HAP-1 (cell line): ENCODE data around the gene SCUBE2.
A peak's percentile ranks its signal among the peaks of the same experiment; 100 is the strongest.
"Not testable (repeated sequence)": the region's sequence is repeated elsewhere in the genome, so short reads cannot be mapped to it uniquely, and the experiment has no call there.

ENCODE experiments used
- DNase-seq, 2 experiments: peaks; one replicate each; pipeline ENCODE4 v3.0.0-alpha.2; 2016 to 2020; ENCODE audit warnings: low spot score in 2 of 2
- H3K27me3 ChIP-seq: fragments of 250-450 bp; sonication (Bioruptor Pico); 2 replicates; pipeline ENCODE4 v1.5.1; 2020; ENCODE audit warnings: low read depth, mild to moderate bottlenecking, moderate library complexity
- H3K36me3 ChIP-seq: fragments of 250-450 bp; sonication (Bioruptor Pico); replicated peaks from 2 replicates; pipeline ENCODE4 v1.5.1; 2020; ENCODE audit warnings: mild to moderate bottlenecking
- H3K4me1 ChIP-seq: fragments of 250-450 bp; sonication (Bioruptor Pico); 2 replicates; pipeline ENCODE4 v1.5.1; 2020; ENCODE audit warnings: mild to moderate bottlenecking
- H3K4me3 ChIP-seq: fragments of 250-450 bp; sonication (Bioruptor Pico); 2 replicates; pipeline ENCODE4 v1.5.1; 2020; ENCODE audit warnings: mild to moderate bottlenecking, moderate library complexity
- H3K9me3 ChIP-seq: fragments of 250-450 bp; sonication (Bioruptor Pico); 2 replicates; pipeline ENCODE4 v1.5.1; 2020; ENCODE audit warnings: mild to moderate bottlenecking, moderate library complexity
- in situ Hi-C: fragments of 300-500 bp; cut with MboI; formaldehyde crosslinking; loops from 3 replicates; pipeline ENCODE4 v1.14.3; 2020; ENCODE audit warnings: low sequenced_read_pairs, inconsistent platforms, mixed read lengths

Gene SCUBE2

GRCh38 chr11:9015677-9016076 lies 75.7 kb downstream of the SCUBE2 start:
- no peaks in the 10 kb centered on the region for H3K27me3 ChIP-seq
- DNase-seq = peak; percentile 75 to 79
- in situ Hi-C loops = loop anchor here (5.0 kb wide), 1 partner anchor 122 kb away; no protein-coding TSS in a partner anchor
- H3K4me3 ChIP-seq = no peak overlapping the region
- H3K36me3 ChIP-seq = no peaks in the 10 kb centered on the region
- peaks cover 1% of the 10 kb centered on the region; the same call in 1 of the 2 replicates for H3K9me3 ChIP-seq
- H3K4me1 ChIP-seq = 0 out of 2 replicates have a peak, but pooled peaks cover 3% of the 10 kb centered on the region

- Histone ChIP-seq H3K9me3 (peaks cover 3% of the 10 kb centered on the region; the same call in 1 of the 2 replicates), H3K4me1 (0 out of 2 replicates have a peak, but pooled peaks cover 3% of the 10 kb centered on the region), H3K36me3 (no peaks in the 10 kb centered on the region), H3K27me3 (no peaks in the 10 kb centered on the region), H3K4me3 (no peak overlapping the region)
- in situ Hi-C loops = loop anchor here (5.0 kb wide), 1 partner anchor 122 kb away; no protein-coding TSS in a partner anchor
- DNase-seq = no peak
These were observed 76.6 kb downstream of the SCUBE2 start for GRCh38 chr11:9014826-9015225.

GRCh38 chr11:9013373-9013772 lies 78.0 kb downstream of the SCUBE2 start:
- in situ Hi-C loops = no loop called here

GRCh38 chr11:9009538-9009937 lies 81.9 kb downstream of the SCUBE2 start:
- DNase-seq, H3K4me1 ChIP-seq, H3K36me3 ChIP-seq, H3K4me3 ChIP-seq, H3K27me3 ChIP-seq, in situ Hi-C loops, H3K9me3 ChIP-seq: not testable (repeated sequence)

More at GRCh38 chr11:9013373-9013772, 78.0 kb downstream of the SCUBE2 start:
- no peak overlapping the region for H3K4me3 ChIP-seq
- no peaks in the 10 kb centered on the region for H3K36me3 ChIP-seq
- peaks cover 3% of the 10 kb centered on the region; the same call in 1 of the 2 replicates for H3K9me3 ChIP-seq
- no peaks in the 10 kb centered on the region for H3K4me1 ChIP-seq
- no peaks in the 10 kb centered on the region for H3K27me3 ChIP-seq
- no peak for DNase-seq

- Histone ChIP-seq H3K27me3 (peaks cover 4% of the 10 kb centered on the region), H3K36me3 (no peaks in the 10 kb centered on the region), H3K4me1 (peaks cover under 1% of the 10 kb centered on the region), H3K4me3 (no peak overlapping the region), H3K9me3 (peaks cover 3% of the 10 kb centered on the region; the same call in 1 of the 2 replicates)
- in situ Hi-C loops = no loop called here
- DNase-seq = no peak
These were observed 82.7 kb downstream of the SCUBE2 start for GRCh38 chr11:9008661-9009060.

GRCh38 chr11:9008011-9008550 lies 83.3 kb downstream of the SCUBE2 start:
- Histone ChIP-seq H3K4me1 (peaks cover 7% of the 10 kb centered on the region), H3K9me3 (peaks cover 3% of the 10 kb centered on the region; the same call in 1 of the 2 replicates), H3K4me3 (no peak overlapping the region), H3K27me3 (peaks cover 10% of the 10 kb centered on the region), H3K36me3 (no peaks in the 10 kb centered on the region)
- DNase-seq = no peak
- in situ Hi-C loops = no loop called here

GRCh38 chr11:9005087-9005486 lies 86.3 kb downstream of the SCUBE2 start:
- no peaks in the 10 kb centered on the region for H3K9me3 ChIP-seq
- H3K27me3 ChIP-seq = peaks cover 10% of the 10 kb centered on the region
- no peak overlapping the region for H3K4me3 ChIP-seq
- in situ Hi-C loops = no loop called here
- H3K36me3 ChIP-seq = no peaks in the 10 kb centered on the region
- DNase-seq = no peak
- peaks cover 10% of the 10 kb centered on the region for H3K4me1 ChIP-seq

- DNase-seq = no peak
- H3K27me3 ChIP-seq = peaks cover 10% of the 10 kb centered on the region
- peaks cover 10% of the 10 kb centered on the region for H3K4me1 ChIP-seq
- in situ Hi-C loops = no loop called here
- H3K9me3 ChIP-seq = no peaks in the 10 kb centered on the region
- H3K36me3 ChIP-seq = no peaks in the 10 kb centered on the region
- H3K4me3 ChIP-seq = peak overlapping the region; percentile 34
These were observed 87.0 kb downstream of the SCUBE2 start for GRCh38 chr11:9004183-9004926.

GRCh38 chr11:9003573-9004182 lies 87.7 kb downstream of the SCUBE2 start, which contains the start of gene NRIP3:
NRIP3 (minus strand) TSS chr11:9004001; CDS start chr11:9003935, 66 bp downstream.
- Histone ChIP-seq H3K27me3 (peaks cover 10% of the 10 kb centered on the region), H3K36me3 (no peaks in the 10 kb centered on the region), H3K4me3 (peak within 1 kb of the TSS; percentile 34), H3K9me3 (no peaks in the 10 kb centered on the region), H3K4me1 (peaks cover 10% of the 10 kb centered on the region)
- peak; percentile 16 to 84 for DNase-seq
- in situ Hi-C loops = no loop called here

- peak overlapping the region; percentile 34 for H3K4me3 ChIP-seq
- in situ Hi-C loops = no loop called here
- H3K27me3 ChIP-seq = peaks cover 10% of the 10 kb centered on the region
These were observed 88.4 kb downstream of the SCUBE2 start for GRCh38 chr11:9002920-9003572.

GRCh38 chr11:9001736-9002135 lies 89.7 kb downstream of the SCUBE2 start:
- in situ Hi-C loops = no loop called here
- Histone ChIP-seq H3K4me3 (no peak overlapping the region), H3K36me3 (no peaks in the 10 kb centered on the region), H3K9me3 (no peaks in the 10 kb centered on the region), H3K27me3 (peaks cover 10% of the 10 kb centered on the region), H3K4me1 (peaks cover 10% of the 10 kb centered on the region)
- no peak for DNase-seq

More at GRCh38 chr11:9002920-9003572, 88.4 kb downstream of the SCUBE2 start:
- no peaks in the 10 kb centered on the region for H3K9me3 ChIP-seq
- H3K4me1 ChIP-seq = peaks cover 10% of the 10 kb centered on the region
- peak in 1 of 2 experiments; percentile 28 for DNase-seq
- H3K36me3 ChIP-seq = no peaks in the 10 kb centered on the region

- H3K9me3 ChIP-seq = no peaks in the 10 kb centered on the region
- peaks cover 8% of the 10 kb centered on the region; the same call in 1 of the 2 replicates for H3K4me1 ChIP-seq
- peaks cover 6% of the 10 kb centered on the region for H3K27me3 ChIP-seq
- no peak for DNase-seq
- no peaks in the 10 kb centered on the region for H3K36me3 ChIP-seq
- in situ Hi-C loops = no loop called here
- no peak overlapping the region for H3K4me3 ChIP-seq
These were observed 93.4 kb downstream of the SCUBE2 start for GRCh38 chr11:8998017-8998416.

- no peak for DNase-seq
- no peaks in the 10 kb centered on the region for H3K36me3 ChIP-seq
- no peaks in the 10 kb centered on the region for H3K9me3 ChIP-seq
- H3K4me1 ChIP-seq = peaks cover 5% of the 10 kb centered on the region; the same call in 1 of the 2 replicates
- H3K4me3 ChIP-seq = no peak overlapping the region
- in situ Hi-C loops = no loop called here
- H3K27me3 ChIP-seq = peaks cover 6% of the 10 kb centered on the region
These were observed 93.9 kb downstream of the SCUBE2 start for GRCh38 chr11:8997451-8997850.
